Motor neuron (in vitro differentiated cells): ENCODE results near the gene UBA1. TPM values are rescaled to one million over a fixed set of nuclear protein-coding genes. Genes with fewer than 3 reads are reported as not detected.

Experiments used
- ATAC-seq, 8 experiments: fragments of 200-7000 bp; cut with Tn5 transposase; replicated peaks in 6 of 8; 2 replicates each; pipeline ENCODE4 v1.8.0; 2021; ENCODE audit warnings: mild to moderate bottlenecking in 8 of 8, moderate library complexity in 8 of 8
- H3K27ac ChIP-seq, 2 donors: fragments of 250-450 bp; sonication (Bioruptor Pico); 2 replicates each; pipeline ENCODE4 v1.9.0; 2021; ENCODE audit warnings: antibody characterized with exemption in 2 of 2, mild to moderate bottlenecking in 2 of 2, moderate library complexity in 1 of 2
- H3K4me1 ChIP-seq, 2 donors: fragments of 250-450 bp; sonication (Bioruptor Pico); replicated peaks in 1 of 2; 2 replicates each; pipeline ENCODE4 v1.6.1; 2021; ENCODE audit warnings: antibody characterized with exemption in 2 of 2, mild to moderate bottlenecking in 2 of 2, moderate library complexity in 1 of 2
- H3K4me3 ChIP-seq, 5 donors: fragments of 250-450 bp; sonication (Bioruptor Pico); 2 replicates each; pipeline ENCODE4 v1.9.0; 2021; ENCODE audit warnings: antibody characterized with exemption in 5 of 5, mild to moderate bottlenecking in 5 of 5, moderate library complexity in 4 of 5
- WGBS, 10 experiments: fragments of 450-650 bp; shearing (Covaris generic); methylation state at CpG; one replicate each; pipeline ENCODE4 v1.0.0; 2022; 5-methylcytosine and 5-hydroxymethylcytosine counted together
- in situ Hi-C, 9 experiments: fragments of 400-800 bp; cut with MboI; loops; one replicate each; pipeline ENCODE4 v1.15.0; 2021; ENCODE audit warnings: low sequenced_read_pairs in 9 of 9, low pct_unique_long_range_greater_than_20kb in 2 of 9; ENCODE audit not compliant: unreplicated experiment in 9 of 9
- total RNA-seq, 8 experiments: library from RNA; unstranded; fragments of 300-600 nt; gene quantifications; 2 replicates each; pipeline versions ENCODE4 v1.2.3 to v1.2.4, GENCODE V29; 2022

The UBA1 gene
- total RNA-seq, 8 experiments from 2014 or later = 134 to 421 (median 190) TPM

GRCh38 chrX:47223476-47224250, 30.0 kb downstream of the UBA1 start:
- in situ Hi-C loops = loop anchor here in 6 of 9 experiments (25.0 kb wide), 2 partner anchors 164 to 289 kb away; no protein-coding TSS in a partner anchor
- 76 to 100% (median 81%) methylated on average over 1 to 3 of the region's 13 CpGs; no CpG with 5 or more reads in 7 of the 10 experiments for WGBS, 10 experiments
- Histone ChIP-seq H3K27ac (no peak overlapping the region), H3K4me1 (peaks cover 7 to 11% of the 10 kb centered on the region in 2 donors), H3K4me3 (no peak overlapping the region)
- no peak for ATAC-seq

GRCh38 chrX:47224266-47224895, 30.8 kb downstream of the UBA1 start:
- no peak for ATAC-seq
- 80 to 93% (median 84%) methylated on average over 1 to 8 of the region's 17 CpGs; no CpG with 5 or more reads in 7 of the 10 experiments for WGBS, 10 experiments
- peaks cover 7 to 11% of the 10 kb centered on the region in 2 donors for H3K4me1 ChIP-seq
- H3K27ac ChIP-seq = no peak overlapping the region
- in situ Hi-C loops = loop anchor here in 6 of 9 experiments (25.0 kb wide), 2 partner anchors 163 to 288 kb away; no protein-coding TSS in a partner anchor
- no peak overlapping the region for H3K4me3 ChIP-seq

- ATAC-seq = no peak
- WGBS, 10 experiments = 100% methylated on average over 3 of the region's 4 CpGs; no CpG with 5 or more reads in 9 of the 10 experiments
- in situ Hi-C loops = loop anchor here in 7 of 9 experiments (25.0 kb wide), 3 partner anchors 137 to 287 kb away; partner anchors contain the start of gene ZNF157 (in 1 of the 7)
- H3K27ac ChIP-seq = no peak overlapping the region
- no peak overlapping the region for H3K4me3 ChIP-seq
- peaks cover 7 to 11% of the 10 kb centered on the region in 2 donors for H3K4me1 ChIP-seq
Observed at GRCh38 chrX:47224896-47225290, 31.3 kb downstream of the UBA1 start.

GRCh38 chrX:47226071-47226470, 32.4 kb downstream of the UBA1 start:
- no peak for ATAC-seq
- WGBS, 10 experiments = 83 to 92% methylated on average over 1 to 2 of the region's 6 CpGs; no CpG with 5 or more reads in 8 of the 10 experiments

GRCh38 chrX:47226531-47227333, 33.1 kb downstream of the UBA1 start:
- no peak for ATAC-seq
- Histone ChIP-seq H3K27ac (no peak overlapping the region), H3K4me1 (peaks cover 0 to under 1% of the 10 kb centered on the region in 2 donors), H3K4me3 (no peak overlapping the region)
- in situ Hi-C loops = loop anchor here in 1 of 9 experiments (25.0 kb wide), 1 partner anchor 136 kb away; the partner anchor contains the start of gene ZNF157
- 93% methylated on average over 2 of the region's 19 CpGs; no CpG with 5 or more reads in 9 of the 10 experiments for WGBS, 10 experiments

More at GRCh38 chrX:47226071-47226470, 32.4 kb downstream of the UBA1 start:
- Histone ChIP-seq H3K4me1 (no peaks in the 10 kb centered on the region), H3K27ac (no peak overlapping the region), H3K4me3 (no peak overlapping the region)
- in situ Hi-C loops = loop anchor here in 1 of 9 experiments (25.0 kb wide), 1 partner anchor 136 kb away; the partner anchor contains the start of gene ZNF157

GRCh38 chrX:47227334-47227583, 33.6 kb downstream of the UBA1 start:
- Histone ChIP-seq H3K4me3 (no peak overlapping the region), H3K4me1 (peaks cover 5 to 6% of the 10 kb centered on the region in 2 donors), H3K27ac (no peak overlapping the region)
- in situ Hi-C loops = loop anchor here in 1 of 9 experiments (25.0 kb wide), 1 partner anchor 135 kb away; the partner anchor contains the start of gene ZNF157
- ATAC-seq = no peak
- WGBS, 10 experiments = 80 to 100% (median 100%) methylated on average over 1 to 3 of the region's 9 CpGs; no CpG with 5 or more reads in 7 of the 10 experiments

- Histone ChIP-seq H3K4me3 (no peak overlapping the region), H3K27ac (no peak overlapping the region), H3K4me1 (peaks cover 8% of the 10 kb centered on the region in 2 donors)
- ATAC-seq = no peak
- in situ Hi-C loops = loop anchor here in 1 of 9 experiments (25.0 kb wide), 1 partner anchor 134 kb away; the partner anchor contains the start of gene ZNF157
- 100% methylated on average over 2 to 3 of the region's 12 CpGs; no CpG with 5 or more reads in 8 of the 10 experiments for WGBS, 10 experiments
Observed at GRCh38 chrX:47228550-47229270, 35.1 kb downstream of the UBA1 start.

GRCh38 chrX:47229427-47229826, 35.8 kb downstream of the UBA1 start:
- Histone ChIP-seq H3K4me1 (peaks cover 8% of the 10 kb centered on the region in 2 donors), H3K27ac (no peak overlapping the region), H3K4me3 (no peak overlapping the region)
- in situ Hi-C loops = loop anchor here in 1 of 9 experiments (25.0 kb wide), 1 partner anchor 133 kb away; the partner anchor contains the start of gene ZNF157
- WGBS, 10 experiments = no CpG with 5 or more reads among the region's 6 CpGs
- no peak for ATAC-seq

GRCh38 chrX:47230136-47230868, 36.7 kb downstream of the UBA1 start:
- ATAC-seq = no peak
- Histone ChIP-seq H3K27ac (no peak overlapping the region), H3K4me1 (peaks cover 8 to 12% of the 10 kb centered on the region in 2 donors), H3K4me3 (no peak overlapping the region)
- in situ Hi-C loops = loop anchor here in 1 of 9 experiments (25.0 kb wide), 1 partner anchor 132 kb away; the partner anchor contains the start of gene ZNF157
- WGBS, 10 experiments = 48 to 100% (median 100%) methylated on average over 2 of the region's 5 CpGs; no CpG with 5 or more reads in 6 of the 10 experiments

GRCh38 chrX:47231167-47231566, 37.5 kb downstream of the UBA1 start:
- no peak for ATAC-seq
- in situ Hi-C loops = loop anchor here in 1 of 9 experiments (25.0 kb wide), 1 partner anchor 131 kb away; the partner anchor contains the start of gene ZNF157
- Histone ChIP-seq H3K27ac (no peak overlapping the region), H3K4me3 (no peak overlapping the region), H3K4me1 (peaks cover 8 to 19% of the 10 kb centered on the region in 2 donors)
- WGBS, 10 experiments = no CpG with 5 or more reads among the region's 2 CpGs

GRCh38 chrX:47232197-47232802, 38.7 kb downstream of the UBA1 start:
- WGBS, 10 experiments = 52 to 92% methylated on average over 2 to 7 of the region's 8 CpGs; no CpG with 5 or more reads in 8 of the 10 experiments
- Histone ChIP-seq H3K4me3 (peak overlapping the region; percentile 82 to 94 (median 89)), H3K4me1 (peaks cover 8 to 23% of the 10 kb centered on the region in 2 donors), H3K27ac (peak overlapping the region; percentile 98)
- no peak for ATAC-seq
- in situ Hi-C loops = loop anchor here in 1 of 9 experiments (25.0 kb wide), 1 partner anchor 130 kb away; the partner anchor contains the start of gene ZNF157
